ENCODE results near the gene KLF12. TPM values are rescaled to one million over a fixed set of nuclear protein-coding genes. Genes with fewer than 3 reads are reported as not detected.

KLF12 gene
- total and polyA plus RNA-seq, 2 donors (not counting 3 experiments of a cell fraction or from before 2014, with no cell fraction given) = 16.0 to 25.9 TPM

GRCh38 chr13:74162782-74163181, 28.6 kb upstream of the KLF12 start:
- Histone ChIP-seq H3K36me3 (ENCODE audit: control insufficient read depth in 2 of 2, extremely low read depth in 1 of 2, insufficient read depth in 2 of 2, low read length in 2 of 2) (no peaks in the 10 kb centered on the region), H3K9me3 (replicated peaks; ENCODE audit: control insufficient read depth, insufficient read depth, low read length) (no peaks in the 10 kb centered on the region), H2AFZ (ENCODE audit: low read depth, low read length) (no peak overlapping the region), H3K9ac (replicated peaks; ENCODE audit: extremely low read depth, insufficient read depth, low read length) (no peak overlapping the region), H3K4me2 (ENCODE audit: insufficient read depth, low read length) (no peak overlapping the region), H3K27me3 (ENCODE audit: control insufficient read depth in 2 of 2, insufficient read depth in 2 of 2, low read length in 2 of 2) (no peaks in the 10 kb centered on the region), H3K79me2 (ENCODE audit: control insufficient read depth, insufficient read depth, low read length) (no peaks in the 10 kb centered on the region), H3K9me1 (replicated peaks; ENCODE audit: control insufficient read depth, extremely low read depth, insufficient read depth, low read length) (no peaks in the 10 kb centered on the region), H3K27ac (ENCODE audit: insufficient read depth, low read depth, low read length) (no peak overlapping the region), H3K4me1 (ENCODE audit: control insufficient read depth, extremely low read depth, insufficient read depth, low read length) (no peaks in the 10 kb centered on the region), H4K20me1 (replicated peaks; ENCODE audit: control insufficient read depth, extremely low read depth, insufficient read depth, low read length) (no peaks in the 10 kb centered on the region), H3K4me3 (replicated peaks in 1 of 3; ENCODE audit: insufficient read depth in 1 of 3, low read depth in 1 of 3, low read length in 3 of 3) (no peak overlapping the region)
- no peak for FAIRE-seq
- ChIA-PET POLR2A (no interaction called here), CTCF (no interaction called here)
- TF ChIP-seq EZH2 (IDR thresholded peaks at IDR 0.05; ENCODE audit: borderline replicate concordance, low read depth, low read length, severe bottlenecking) = no peak
- TF ChIP-seq JUN (IDR thresholded peaks at IDR 0.05; ENCODE audit: borderline replicate concordance, insufficient read depth, insufficient read length, low read depth) = no peak
- no peak for TF ChIP-seq MYC (IDR thresholded peaks at IDR 0.05; ENCODE audit: low read depth, low read length)
- TF ChIP-seq FOS (IDR thresholded peaks at IDR 0.05; ENCODE audit: borderline replicate concordance, insufficient read depth, low read length) = no peak
- no peak for TF ChIP-seq MAX (IDR thresholded peaks at IDR 0.05; ENCODE audit: insufficient read depth, insufficient read length)
- no peak for TF ChIP-seq POLR2A (IDR thresholded peaks at IDR 0.05; ENCODE audit: low read depth, low read length)
- TF ChIP-seq GATA2 (IDR thresholded peaks at IDR 0.05; ENCODE audit: insufficient read depth, insufficient read length, low read depth, low read length) = no peak
- TF ChIP-seq CTCF (IDR thresholded peaks at IDR 0.05; ENCODE audit: extremely low read depth in 1 of 2, insufficient read depth in 1 of 2, low read depth in 1 of 2, low read length in 2 of 2) = no peak
- TF ChIP-seq POLR2AphosphoS5 (IDR thresholded peaks at IDR 0.05; ENCODE audit: insufficient read depth, low read depth, low read length) = no peak
- BruUV-seq (replicated peaks) = no TSS peak
- DNase-seq (ENCODE audit: low read depth, low spot score) = no peak
- dilution Hi-C loops (cut with MboI; ENCODE audit: extremely low pct_ligation_motif_present, low sequenced_read_pairs) = no loop called here
- intact Hi-C loops (cut with micrococcal nuclease) = no loop called here

All from endothelial cell of umbilical vein (primary cell).